Fibroblast of skin of back (primary cell): ENCODE data around the gene ADAMTS7.
"Not testable (repeated sequence)": the region's sequence is repeated elsewhere in the genome, so short reads cannot be mapped to it uniquely, and the experiment has no call there.

Experiments used
- DNase-seq: peaks from one replicate; pipeline ENCODE4 v3.0.0-alpha.2; 2013

The ADAMTS7 gene

DNA sequence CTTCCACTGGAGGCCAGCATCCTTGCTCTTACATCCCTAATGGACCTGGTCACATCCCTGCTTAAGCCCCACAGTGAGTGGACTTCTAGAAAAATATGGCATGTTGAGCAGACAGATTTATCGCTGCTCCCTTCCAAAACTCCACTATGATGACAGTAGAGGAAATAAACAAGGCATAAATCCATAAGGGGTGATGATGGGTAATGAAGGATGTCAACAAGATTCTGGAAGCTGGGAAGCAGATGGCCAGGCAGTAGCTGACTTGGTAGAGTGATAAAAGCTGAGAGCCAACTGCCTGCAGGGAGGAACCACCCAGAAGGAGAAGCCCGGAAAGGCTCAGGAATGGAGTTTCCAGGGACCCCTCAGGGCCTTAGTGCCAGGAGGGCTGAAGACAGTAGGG is 28.9 kb downstream of the ADAMTS7 start:
- DNase-seq, result not testable (repeated sequence)

DNA sequence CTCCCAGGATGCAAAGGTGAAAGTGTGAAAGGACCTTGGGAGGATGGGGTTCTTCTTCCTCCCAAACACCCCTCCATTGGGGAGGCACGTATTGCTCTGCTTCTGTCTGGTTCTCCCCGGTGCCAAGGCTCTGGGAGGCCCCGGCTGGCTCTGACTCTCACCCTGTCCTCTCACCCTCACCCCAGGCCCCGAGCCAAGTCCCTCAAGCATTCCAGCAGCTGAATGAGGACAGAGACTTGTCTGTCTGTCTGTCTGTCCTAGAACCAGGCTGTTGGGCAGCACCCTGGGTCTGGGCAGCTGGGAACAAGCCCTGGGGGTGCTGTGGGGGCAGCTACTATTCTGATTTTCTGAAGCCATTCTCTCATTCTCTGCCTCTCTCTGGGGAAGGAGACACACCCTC is 29.9 kb downstream of the ADAMTS7 start:
- DNase-seq, result not testable (repeated sequence)

DNA sequence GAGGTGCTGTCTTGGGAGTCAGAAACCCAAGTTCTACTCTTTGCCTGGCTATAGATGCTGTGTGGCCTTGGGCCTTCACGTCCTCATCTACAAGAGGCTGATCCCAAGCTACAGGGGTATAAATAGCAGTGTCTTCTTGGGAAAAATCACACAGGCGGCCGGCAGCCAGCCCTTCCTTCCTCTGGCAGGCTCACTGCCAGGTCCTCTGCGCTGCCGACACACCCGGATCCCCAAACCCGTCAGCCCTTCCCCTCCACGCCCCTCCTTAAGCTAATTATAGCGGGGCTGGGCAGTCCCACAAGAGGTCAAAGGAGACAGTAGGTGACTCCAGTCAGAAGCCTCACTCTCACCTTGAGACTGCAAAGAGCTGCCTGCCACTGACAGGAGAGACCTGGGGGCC is 31.3 kb downstream of the ADAMTS7 start:
- not testable (repeated sequence) for DNase-seq

DNA sequence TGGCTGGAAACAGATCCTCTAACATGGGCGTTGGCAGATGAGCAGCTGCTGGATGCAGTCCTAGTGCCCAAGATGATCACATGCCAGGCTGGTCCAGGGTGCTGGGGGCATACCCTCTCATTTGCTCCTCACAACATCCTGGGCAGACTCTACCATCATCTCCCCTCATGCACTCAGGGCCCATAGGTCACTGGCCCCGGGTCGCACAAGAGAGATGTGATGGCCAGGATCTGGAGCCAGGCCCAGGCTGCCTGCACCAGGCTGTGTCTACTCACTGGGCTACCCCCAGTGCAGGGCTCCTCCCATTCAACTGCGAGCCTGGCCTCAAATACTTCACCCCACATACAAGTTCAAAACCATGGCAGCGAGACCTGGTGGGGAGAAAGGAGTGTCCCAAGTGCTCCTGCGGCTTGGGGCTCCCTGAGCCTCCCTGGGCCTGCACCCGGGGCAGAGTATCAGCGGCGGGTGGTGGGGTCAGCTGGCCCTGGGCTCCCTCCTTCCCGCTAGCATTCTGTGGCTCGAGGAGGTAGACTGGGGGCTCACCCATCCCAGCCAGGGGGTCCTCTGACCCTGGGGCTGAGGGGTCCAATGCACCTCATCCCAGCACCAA is 32.0 kb downstream of the ADAMTS7 start:
- DNase-seq, result not testable (repeated sequence)

DNA sequence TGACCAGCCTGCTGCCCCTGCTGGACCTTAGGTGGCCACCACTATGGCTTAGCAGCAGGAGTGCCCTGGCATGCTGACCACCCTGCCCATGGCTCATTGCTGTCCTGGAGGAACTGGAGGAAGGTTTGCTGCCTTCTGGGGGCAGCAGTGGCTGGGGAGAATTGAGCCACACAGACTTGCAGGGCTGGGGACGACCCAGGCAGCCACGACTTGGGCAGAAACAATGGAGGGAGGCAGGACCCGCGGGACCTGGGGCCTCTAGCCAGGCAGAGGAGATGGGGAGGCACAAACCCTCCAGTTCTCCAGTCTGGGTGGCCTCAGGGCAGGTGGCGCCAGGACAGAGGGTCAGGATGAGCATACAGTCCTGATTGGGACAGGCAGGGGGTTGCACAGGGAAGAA is 32.8 kb downstream of the ADAMTS7 start:
- no peak for DNase-seq

DNA sequence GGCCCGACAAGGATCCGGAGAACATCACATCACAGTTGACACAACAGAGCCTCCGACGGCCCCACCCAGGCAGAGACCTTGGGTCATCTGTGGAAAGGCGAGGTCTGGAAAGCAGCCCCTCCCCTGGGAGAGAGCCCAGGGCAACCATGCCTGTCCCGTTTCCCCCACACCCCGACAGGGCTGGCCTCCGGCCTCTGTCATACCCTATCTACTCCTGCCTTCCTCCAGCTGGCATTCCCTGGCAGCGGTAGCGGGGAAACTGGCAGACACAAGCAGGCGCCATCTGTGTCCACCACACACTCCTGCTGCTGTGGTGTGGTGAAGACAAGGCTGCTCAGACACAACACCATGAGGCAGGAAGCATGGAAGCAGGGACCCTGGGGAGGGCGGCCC is 33.3 kb downstream of the ADAMTS7 start:
- not testable (repeated sequence) for DNase-seq

DNA sequence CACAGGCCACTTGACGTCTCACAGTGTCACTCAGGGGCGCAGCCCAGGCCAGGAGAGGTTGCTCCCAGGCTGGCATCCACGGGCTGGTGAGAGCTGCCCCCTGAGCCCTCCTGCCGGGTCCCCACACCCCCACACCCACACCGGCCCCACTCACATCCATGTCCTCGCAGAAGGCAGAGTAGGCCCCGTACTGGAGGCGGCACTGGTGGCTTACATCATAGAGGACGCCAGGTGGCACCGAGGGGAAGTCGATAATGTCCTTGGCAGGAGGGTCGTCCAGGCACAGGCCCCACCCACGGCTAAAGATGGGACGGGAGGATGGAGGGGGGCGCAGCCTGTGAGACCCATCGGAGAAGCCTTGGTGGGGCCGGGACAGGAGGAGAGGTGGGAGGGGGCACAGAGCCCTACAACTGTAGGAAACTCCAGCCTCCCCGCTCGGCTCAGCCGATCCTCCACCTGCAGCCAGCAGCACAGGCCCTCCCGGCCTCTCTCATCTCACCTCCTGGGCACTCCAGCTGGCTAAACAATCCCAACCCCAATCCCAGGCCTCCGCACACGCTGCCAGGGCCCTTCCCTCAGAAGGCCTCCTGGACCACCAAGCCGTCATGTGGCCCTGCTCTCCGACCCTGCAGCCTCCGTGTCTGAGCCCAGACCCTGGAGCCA is 33.8 kb downstream of the ADAMTS7 start:
- DNase-seq, result not testable (repeated sequence)

DNA sequence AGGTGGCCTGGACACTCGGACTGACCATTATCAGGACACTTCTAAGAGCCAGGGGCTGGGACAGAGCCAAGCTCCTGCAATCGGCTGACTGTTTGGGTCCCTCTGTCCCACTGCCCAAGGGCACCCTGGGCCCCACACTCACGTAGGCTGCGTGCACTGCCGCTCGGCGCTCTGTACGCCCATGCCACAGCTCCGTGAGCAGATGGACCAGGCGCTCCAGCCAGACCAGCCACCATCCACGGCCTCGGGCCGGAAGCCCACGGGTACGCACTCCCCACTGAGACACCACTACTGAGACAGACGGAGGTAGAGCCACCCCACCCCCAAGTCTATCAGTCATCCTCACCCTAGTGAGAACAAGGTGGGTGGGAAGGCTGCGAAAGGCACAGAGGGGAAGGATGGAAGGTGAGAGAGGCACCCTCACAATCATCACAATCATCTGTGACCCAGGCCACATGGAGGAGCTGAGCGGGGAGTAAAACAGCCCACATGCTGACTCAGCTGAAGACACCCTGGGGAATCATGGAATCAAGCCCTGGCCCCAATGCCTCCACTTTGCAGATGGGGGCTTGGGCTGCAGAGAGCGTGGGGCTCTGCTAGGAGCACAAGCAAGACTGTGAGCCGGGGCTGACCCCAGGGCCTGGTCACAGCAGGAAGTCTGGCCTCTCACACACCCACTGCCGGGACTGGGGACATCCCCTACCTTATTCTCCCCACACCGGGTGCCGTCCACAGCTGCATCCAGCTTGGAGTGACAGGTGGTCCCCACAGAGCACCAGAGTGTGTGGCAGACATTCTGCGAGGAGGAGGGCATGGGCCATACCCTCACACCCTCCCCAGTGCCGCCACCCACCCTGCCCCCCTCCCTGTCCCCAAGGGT is 35.0 kb downstream of the ADAMTS7 start:
- DNase-seq, result not testable (repeated sequence)

DNA sequence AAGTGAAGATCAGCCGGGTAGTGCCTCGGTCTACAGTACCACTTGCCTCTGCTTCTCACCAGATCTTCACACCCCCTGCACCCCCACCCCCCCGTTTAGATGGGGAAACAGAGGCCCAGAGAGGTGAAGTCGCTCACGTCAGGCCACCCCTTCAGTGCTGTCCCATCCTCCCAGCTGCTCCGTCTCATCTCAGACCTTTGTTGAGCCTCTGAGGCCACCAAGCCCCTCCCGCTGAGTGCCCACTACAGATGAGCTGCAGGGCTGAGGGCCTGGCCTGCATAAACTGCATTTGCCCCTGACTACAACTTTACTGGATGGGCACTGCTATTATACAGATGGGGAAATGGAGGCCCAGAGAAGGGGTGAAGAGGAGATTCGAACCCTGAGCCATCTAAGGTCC is 35.8 kb downstream of the ADAMTS7 start:
- no peak for DNase-seq

DNA sequence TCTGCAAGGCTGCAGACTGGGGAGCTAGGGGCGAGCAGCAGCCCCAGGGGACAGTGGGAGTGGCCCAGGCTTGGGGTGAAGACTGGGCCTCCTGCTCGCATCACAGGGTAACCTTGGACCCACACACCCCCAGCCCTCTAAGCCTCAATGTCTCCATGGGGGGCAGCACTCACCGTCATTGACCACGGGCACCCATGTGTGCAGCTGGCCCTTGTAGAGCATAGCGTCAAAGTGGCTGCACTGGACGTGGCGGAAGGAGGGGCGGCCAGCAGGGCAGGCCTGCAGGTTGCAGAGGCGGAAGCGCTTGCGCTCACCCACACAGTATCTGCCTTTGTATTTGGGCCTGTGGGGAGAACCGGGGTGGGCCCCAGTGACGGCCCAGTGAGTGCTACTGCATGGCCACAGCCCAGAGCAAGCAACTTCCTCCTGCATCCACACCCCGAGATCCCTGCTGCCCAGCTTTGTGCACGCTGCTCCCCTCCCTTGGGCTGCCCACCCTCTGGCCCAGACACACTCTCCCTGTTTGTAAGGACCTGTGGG is 36.7 kb downstream of the ADAMTS7 start:
- DNase-seq, result not testable (repeated sequence)

DNA sequence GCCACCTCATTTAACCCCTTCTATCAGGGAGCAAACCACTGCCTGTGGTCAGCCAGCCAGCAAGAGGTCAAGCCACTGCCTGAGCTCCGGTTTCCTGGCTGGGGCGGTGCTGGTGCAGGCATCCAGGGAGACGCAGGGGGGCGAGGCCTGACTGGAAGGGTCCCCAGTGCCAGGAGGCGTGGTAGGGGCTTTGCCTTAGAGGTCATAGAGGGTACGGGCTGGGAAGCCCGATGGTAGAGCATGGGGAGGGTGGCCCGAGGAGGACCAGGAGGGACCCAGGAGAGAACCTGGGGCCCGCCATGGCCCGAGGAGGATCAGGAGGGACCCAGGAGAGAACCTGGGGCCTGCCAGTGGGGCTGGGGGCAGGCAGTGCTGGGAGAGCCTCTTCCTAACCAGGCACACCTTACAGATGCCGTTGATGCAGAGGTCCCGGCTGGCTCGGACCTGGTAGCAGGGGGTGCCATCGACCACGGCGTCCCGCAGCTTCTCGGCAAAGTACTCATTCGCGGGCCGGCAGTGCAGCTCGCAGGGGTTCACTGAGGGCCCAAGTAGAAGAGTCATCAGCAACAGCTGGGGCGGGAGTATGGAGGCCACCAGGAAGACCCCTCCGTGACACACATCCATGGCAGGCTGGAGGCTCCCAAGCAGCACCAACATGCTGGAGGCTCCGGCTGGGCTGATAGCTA is 37.4 kb downstream of the ADAMTS7 start:
- DNase-seq, result not testable (repeated sequence)

DNA sequence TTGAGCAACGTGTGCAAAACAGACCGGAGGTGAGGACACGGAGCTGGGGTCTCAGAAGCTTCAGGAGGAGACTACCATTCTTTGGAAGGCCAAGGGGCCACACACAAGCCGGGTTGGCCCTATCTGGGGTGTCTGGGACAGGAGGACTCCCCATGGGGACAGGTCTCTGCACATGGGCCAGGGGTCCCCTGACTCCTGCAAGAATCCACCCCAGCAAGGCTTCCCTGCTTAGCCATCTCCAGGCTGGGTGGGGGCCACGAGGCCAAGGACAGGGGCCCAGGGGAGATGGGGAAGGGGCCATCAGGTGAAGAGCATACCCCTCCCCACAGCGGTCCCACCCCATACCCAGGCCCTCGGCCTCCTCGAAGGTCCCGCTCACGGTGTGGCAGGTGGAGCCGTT is 38.5 kb downstream of the ADAMTS7 start:
- DNase-seq, result no peak

DNA sequence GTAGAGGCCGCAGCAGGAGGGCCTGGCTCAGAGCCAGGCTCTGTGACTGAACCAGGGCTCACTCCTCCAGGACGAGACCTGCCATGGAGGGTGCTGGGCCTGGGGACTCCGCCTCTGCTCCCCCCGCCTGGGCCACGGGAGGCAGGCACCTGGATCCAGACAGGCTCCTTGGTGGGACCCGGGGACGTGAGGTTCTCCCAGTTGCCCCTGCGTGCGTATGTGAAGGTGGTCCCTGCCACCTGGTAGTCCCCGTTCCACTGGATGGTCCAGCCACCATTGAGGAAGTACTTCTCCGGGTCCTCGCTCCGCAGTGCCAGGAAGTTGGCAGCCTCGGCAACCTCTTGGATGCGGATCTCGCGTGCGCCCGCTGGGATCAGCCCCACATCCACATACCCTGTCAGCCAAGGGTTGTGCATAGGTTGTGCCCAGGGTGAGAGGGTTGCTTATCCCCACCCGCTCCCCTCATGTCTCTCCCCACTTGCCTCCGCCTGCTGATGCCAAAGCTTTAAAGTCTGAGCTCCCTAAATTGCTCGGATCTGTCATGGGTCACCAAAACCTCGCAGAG is 39.7 kb downstream of the ADAMTS7 start:
- not testable (repeated sequence) for DNase-seq

DNA sequence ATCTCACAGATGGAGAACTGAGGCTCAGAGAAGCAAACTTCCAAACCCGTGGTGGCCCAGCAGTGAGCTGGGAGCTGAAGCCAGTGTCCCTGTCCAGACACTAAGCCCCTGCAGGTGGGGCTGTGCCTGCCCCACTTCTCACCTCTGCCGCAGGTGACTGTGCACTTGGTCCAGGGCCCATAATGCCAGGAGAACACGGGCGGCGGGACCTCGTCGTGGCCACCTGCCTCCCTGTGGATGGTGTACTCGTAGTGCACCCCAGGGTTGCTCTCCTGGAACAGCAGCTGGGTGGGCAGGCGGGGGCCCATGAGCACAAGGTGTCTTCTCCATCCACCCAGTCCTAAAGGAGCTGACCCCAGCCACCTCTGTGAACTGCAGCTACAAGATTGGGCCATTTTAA is 40.2 kb downstream of the ADAMTS7 start:
- not testable (repeated sequence) for DNase-seq

DNA sequence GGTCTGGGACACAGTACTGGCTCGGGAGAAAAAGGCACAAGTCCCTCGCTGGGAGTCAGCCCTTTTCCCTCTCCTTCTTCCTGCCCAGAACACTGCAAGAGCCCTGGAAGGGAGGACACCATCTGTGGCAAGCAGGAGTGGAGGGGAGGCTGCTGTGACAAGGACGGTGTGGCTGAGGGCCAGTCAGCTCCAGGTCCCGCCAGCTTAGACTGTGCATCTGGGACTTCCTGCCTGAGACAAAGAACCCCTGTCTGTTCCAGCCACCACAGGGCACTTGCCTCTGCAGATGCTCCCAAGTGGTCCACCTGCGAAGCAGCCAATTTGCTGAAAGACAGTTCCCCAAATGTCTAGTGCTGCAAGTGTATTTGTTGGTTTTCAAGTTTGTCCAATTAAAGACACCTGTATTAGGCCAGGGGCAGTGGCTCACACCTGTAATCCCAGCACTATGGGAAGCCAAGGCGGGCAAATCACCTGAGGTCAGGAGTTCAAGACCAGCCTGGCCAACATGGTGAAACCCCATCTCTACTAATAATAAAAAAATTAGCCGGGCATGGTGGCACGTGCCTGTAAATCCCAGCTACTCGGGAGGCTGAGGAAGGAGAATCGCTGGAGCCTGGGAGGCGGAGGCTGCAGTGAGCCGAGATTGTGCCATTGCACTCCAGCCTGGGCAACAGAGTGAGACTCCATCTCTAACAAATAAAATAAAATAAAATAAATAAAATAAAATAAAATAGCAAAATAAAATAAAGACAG is 41.6 kb downstream of the ADAMTS7 start:
- DNase-seq, result not testable (repeated sequence)

DNA sequence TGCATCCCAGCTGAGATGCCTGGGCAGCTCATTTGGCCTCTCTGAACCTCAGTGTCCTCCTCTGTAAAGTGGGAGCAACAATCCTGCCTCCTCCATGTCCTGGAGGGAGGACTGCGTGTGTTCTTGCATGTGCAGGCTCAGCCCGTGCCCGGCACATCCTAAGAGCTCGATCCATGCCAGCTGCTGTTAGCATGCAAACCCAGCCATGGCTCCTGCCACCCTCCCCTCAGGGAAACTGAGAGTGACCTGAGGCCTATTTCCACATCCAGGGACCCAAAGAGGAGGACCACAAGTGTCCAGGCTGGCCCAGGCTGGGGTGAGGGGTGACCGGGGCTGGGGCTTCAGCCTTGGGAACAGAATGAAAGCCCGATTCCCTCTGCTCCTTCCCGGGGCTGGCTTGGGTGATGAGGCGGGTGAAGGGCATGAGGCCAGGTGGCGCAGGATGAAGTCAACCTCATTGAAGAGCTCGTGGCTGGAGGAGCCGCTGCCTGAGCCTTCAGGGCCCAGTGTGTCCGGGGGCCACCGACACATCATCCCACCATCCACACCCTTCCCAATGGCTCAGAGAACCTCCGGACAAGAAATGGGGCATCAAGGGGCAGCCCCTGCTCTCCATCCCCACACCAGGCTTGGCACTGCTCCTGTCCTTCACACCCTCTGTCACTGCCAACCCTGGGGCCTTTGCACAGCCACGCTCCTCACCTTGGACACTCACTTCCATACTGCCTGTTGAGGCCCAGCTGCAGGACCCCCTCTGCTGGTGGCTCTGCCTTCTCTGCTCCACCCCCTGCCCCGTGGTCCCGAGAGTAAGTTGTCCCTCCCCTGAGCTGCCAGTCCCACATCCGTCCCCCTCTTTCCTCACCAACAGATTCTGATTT is 42.5 kb downstream of the ADAMTS7 start:
- DNase-seq, result no peak

DNA sequence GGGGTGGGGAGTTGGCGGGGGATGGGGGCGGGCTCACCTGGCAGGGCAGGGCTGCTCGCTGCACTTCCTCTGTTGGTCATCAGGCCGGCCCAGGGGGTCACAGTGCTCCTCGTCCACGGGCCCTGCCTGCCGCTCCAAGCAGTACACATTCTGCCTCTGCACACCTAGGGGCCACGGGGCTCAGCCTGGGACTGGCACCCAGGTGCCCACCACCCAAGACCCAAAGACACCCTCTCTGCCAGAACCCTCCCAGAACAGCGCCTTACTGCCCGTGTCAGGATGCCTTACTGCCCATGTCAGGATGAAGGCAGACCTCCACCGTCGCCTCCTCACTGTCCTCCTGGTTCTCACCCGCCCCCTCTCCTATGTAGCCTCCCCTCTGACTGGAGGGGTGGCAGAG is 43.2 kb downstream of the ADAMTS7 start:
- no peak for DNase-seq

DNA sequence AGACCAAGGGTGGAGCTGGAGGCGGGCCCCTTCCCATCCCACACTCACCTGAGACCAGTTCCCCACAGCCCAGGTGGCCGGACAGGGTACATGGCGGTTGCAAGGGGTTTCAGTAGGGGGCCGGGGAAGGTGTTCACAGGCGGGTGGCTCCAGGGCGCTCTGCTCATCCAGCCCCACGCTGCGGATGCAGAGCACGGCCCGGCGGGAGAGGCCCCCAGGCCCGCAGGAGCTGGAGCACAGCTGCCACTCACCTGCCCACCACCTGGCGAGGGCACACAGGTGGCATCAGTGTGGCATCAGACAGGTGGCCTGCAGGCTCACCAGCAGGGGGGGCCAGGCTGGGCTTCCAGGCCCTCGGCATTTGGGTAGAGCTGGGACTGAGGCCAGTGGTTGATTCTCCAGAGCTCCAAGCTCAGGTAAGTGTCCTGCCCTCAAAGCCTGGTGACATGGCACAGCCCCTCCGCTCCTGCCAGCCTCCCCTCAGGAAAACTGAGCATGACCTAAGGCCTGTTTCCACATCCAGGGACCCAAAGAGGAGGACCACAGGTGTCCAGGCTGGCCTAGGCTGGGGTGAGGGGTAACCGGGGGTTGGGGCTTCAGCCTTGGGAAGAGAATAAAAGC is 43.8 kb downstream of the ADAMTS7 start:
- DNase-seq, result no peak

DNA sequence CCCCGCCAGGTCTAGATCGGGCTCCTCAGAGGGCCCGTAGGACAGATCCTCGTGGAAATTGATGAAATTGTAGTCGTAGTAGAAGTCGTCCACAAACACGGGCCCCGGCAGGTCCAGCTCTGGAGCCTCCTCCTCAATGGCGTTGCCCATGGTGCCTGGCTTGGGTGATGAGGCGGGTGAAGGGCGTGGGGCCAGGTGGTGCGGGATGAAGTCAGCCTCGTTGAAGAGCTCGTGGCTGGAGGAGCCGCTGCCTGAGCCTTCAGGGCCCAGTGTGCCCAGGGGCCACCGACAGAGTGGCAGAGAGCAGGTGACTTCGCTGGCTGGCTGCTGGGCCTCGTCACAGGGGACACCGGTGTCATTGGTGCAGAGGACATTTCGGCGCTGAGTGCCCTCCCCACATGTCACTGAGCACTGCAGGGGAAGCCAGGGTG is 44.6 kb downstream of the ADAMTS7 start:
- DNase-seq, result not testable (repeated sequence)

DNA sequence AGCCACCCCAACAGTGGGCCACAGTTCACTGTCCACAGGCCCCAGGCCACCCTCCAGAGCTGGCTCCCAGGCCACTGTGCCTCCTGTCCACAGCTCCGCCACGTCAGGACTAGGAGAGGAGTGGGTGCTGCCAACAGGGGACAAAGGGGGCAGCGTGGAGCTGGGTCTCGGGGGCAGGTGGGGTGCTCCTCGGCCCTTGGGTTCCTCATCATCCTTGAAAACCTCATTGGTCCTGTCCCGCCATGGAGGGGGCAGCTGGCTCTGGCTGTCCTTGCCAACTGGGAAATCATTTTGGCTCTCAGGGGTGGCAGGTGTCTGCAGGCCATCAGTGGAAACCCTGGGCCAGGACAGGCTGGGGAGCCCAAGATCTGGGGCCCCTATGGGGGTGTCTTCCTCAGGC is 45.2 kb downstream of the ADAMTS7 start:
- DNase-seq, result no peak
